Fibroblast of the aortic adventitia (primary cell): ENCODE measurements around the gene RFX8. TPM values are rescaled to one million over a fixed set of nuclear protein-coding genes. Genes with fewer than 3 reads are reported as not detected.

ENCODE experiments used
- DNase-seq: peaks from one replicate; pipeline ENCODE4 v3.0.0-alpha.2; 2010; ENCODE audit warnings: low read depth
- H3K4me3 ChIP-seq: 2 replicates; pipeline ENCODE4 v1.5.1; 2011; ENCODE audit warnings: low read depth, mild to moderate bottlenecking, control low read depth, low read length, moderate library complexity
- CTCF ChIP-seq: IDR thresholded peaks from 2 replicates; pipeline ENCODE4 v1.5.1; 2011; ENCODE audit warnings: mild to moderate bottlenecking, low read length, control low read depth, inconsistent platforms; ENCODE audit not compliant: insufficient read depth
- total RNA-seq: library from RNA; depleted of rRNA; stranded (reverse); fragments of >200 nt; gene quantifications from 2 replicates; pipeline ENCODE4 v1.2.3, GENCODE V29; 2012; ENCODE audit warnings: low replicate concordance

RFX8 gene
- total RNA-seq, 1 donor, result 24.1 TPM

GRCh38 chr2:101387151-101387834, 87.6 kb downstream of the RFX8 start, which contains the start of gene CREG2:
CREG2 (minus strand) TSS chr2:101387503; CDS start chr2:101387457, 46 bp downstream.
- DNase-seq, result peak; percentile 43
- peak within 1 kb of the TSS; percentile 68 for H3K4me3 ChIP-seq
- TF ChIP-seq CTCF, result peak; percentile 50

GRCh38 chr2:101386599-101387150, 88.2 kb downstream of the RFX8 start:
- no peak for TF ChIP-seq CTCF
- no peak for DNase-seq
- peak overlapping the region; percentile 68 for H3K4me3 ChIP-seq

- TF ChIP-seq CTCF, result no peak
- no peak overlapping the region for H3K4me3 ChIP-seq
- DNase-seq, result no peak
Observed at GRCh38 chr2:101383016-101383541, 91.8 kb downstream of the RFX8 start.

- DNase-seq, result no peak
- no peak for TF ChIP-seq CTCF
- no peak overlapping the region for H3K4me3 ChIP-seq
Observed at GRCh38 chr2:101382442-101382841, 92.5 kb downstream of the RFX8 start.

GRCh38 chr2:101380376-101380775, 94.5 kb downstream of the RFX8 start:
- DNase-seq, result peak; percentile 67

GRCh38 chr2:101379091-101379490, 95.8 kb downstream of the RFX8 start:
- no peak for DNase-seq
- no peak overlapping the region for H3K4me3 ChIP-seq
- TF ChIP-seq CTCF, result no peak

More at GRCh38 chr2:101380376-101380775, 94.5 kb downstream of the RFX8 start:
- TF ChIP-seq CTCF, result no peak
- H3K4me3 ChIP-seq, result no peak overlapping the region
